GM19099 (cell line): Measurements from ENCODE around the gene MYMK.

Source experiments
- POLR2A ChIP-seq: IDR thresholded peaks from 3 replicates; pipeline ENCODE4 v1.6.1; 2011; ENCODE audit warnings: low read depth; ENCODE audit not compliant: insufficient read length; ENCODE audit errors: extremely low read depth

The MYMK gene

GRCh38 chr9:133518706-133519449 lies 5.9 kb downstream of the MYMK start:
- TF ChIP-seq POLR2A = no peak

GRCh38 chr9:133518200-133518599 lies 6.6 kb downstream of the MYMK start:
- no peak for TF ChIP-seq POLR2A

GRCh38 chr9:133517711-133518110 lies 7.0 kb downstream of the MYMK start:
- TF ChIP-seq POLR2A = no peak

GRCh38 chr9:133516961-133517350 lies 7.8 kb downstream of the MYMK start:
- TF ChIP-seq POLR2A = no peak

- TF ChIP-seq POLR2A = no peak
These were observed 8.4 kb downstream of the MYMK start for GRCh38 chr9:133516256-133516960.

GRCh38 chr9:133515615-133516255 lies 9.0 kb downstream of the MYMK start:
- no peak for TF ChIP-seq POLR2A

- no peak for TF ChIP-seq POLR2A
These were observed 9.5 kb downstream of the MYMK start for GRCh38 chr9:133515240-133515610.

- no peak for TF ChIP-seq POLR2A
These were observed 10.1 kb downstream of the MYMK start for GRCh38 chr9:133514460-133515239.

GRCh38 chr9:133513214-133514100 lies 11.3 kb downstream of the MYMK start:
- TF ChIP-seq POLR2A = no peak

- TF ChIP-seq POLR2A = no peak
These were observed 12.2 kb downstream of the MYMK start for GRCh38 chr9:133512253-133513213.

GRCh38 chr9:133511607-133512006 lies 13.2 kb downstream of the MYMK start:
- TF ChIP-seq POLR2A = no peak

- no peak for TF ChIP-seq POLR2A
These were observed 13.7 kb downstream of the MYMK start for GRCh38 chr9:133510926-133511505.

GRCh38 chr9:133509179-133510083 lies 15.3 kb downstream of the MYMK start:
- no peak for TF ChIP-seq POLR2A
